Measurements from ENCODE around the gene ETV6. TPM values are rescaled to one million over a fixed set of nuclear protein-coding genes. Genes with fewer than 3 reads are reported as not detected.

Gene ETV6
- total RNA-seq, 2 donors from 2014 or later: 17.5 to 17.9 TPM

DNA sequence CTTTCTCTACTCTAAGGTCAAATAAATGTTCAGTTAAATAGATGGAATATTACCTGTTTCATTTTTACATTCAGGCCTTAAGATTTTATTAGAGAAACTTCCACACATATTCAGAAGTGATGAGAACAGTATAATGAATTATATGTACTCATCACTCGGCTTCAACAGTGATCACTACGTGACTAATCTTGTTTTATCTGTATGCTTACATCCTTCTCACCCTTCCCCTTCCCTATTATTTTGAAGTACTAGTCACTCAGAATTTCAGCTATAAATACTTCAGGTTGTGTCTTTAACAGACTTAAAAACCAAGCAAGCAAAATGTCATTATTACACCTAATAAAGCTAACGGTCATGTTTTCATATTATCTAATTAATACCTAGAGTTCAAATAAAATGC is 34.9 kb downstream of the ETV6 start:
- no peak overlapping the region for H3K27ac ChIP-seq

DNA sequence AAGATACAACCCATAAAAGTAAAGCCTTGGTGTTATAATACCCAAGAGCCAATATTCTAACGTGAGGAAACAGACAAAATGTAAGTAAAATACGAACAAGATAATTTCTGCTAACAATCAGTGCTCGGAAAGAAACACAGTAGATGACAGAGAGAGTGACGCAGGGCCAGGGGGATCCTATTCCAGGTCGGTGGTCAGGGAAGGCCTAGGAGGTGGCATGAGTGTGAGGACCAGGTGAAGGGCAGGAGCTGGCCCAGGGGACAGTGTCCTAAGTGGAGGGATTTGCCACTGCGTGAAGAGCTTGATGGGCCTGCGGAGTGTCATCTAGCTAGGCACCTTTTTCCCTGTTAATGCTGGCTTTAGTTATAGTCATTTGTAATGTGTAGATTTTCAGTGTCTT is 35.3 kb downstream of the ETV6 start:
- TF ChIP-seq, protein P1, sequence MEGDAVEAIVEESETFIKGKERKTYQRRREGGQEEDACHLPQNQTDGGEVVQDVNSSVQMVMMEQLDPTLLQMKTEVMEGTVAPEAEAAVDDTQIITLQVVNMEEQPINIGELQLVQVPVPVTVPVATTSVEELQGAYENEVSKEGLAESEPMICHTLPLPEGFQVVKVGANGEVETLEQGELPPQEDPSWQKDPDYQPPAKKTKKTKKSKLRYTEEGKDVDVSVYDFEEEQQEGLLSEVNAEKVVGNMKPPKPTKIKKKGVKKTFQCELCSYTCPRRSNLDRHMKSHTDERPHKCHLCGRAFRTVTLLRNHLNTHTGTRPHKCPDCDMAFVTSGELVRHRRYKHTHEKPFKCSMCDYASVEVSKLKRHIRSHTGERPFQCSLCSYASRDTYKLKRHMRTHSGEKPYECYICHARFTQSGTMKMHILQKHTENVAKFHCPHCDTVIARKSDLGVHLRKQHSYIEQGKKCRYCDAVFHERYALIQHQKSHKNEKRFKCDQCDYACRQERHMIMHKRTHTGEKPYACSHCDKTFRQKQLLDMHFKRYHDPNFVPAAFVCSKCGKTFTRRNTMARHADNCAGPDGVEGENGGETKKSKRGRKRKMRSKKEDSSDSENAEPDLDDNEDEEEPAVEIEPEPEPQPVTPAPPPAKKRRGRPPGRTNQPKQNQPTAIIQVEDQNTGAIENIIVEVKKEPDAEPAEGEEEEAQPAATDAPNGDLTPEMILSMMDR (IDR thresholded peaks at IDR 0.05): no peak
- TF ChIP-seq POLR2A (IDR thresholded peaks at IDR 0.05): no peak
- 86% methylated on average over 7 of the region's 7 CpGs for WGBS, 2 donors
- Histone ChIP-seq H3K4me1 (peaks cover 38% of the 10 kb centered on the region), H3K27ac (no peak overlapping the region), H3K4me3 (no peak overlapping the region), H3K27me3 (no peaks in the 10 kb centered on the region), H3K36me3 (replicated peaks in 1 of 2; ENCODE audit: insufficient read depth in 1 of 2, low read depth in 2 of 2) (no peaks in the 10 kb centered on the region), H3K9me3 (no peaks in the 10 kb centered on the region)
- intact Hi-C loops (cut with DNase I): no loop called here
- ATAC-seq: no peak
- no peak for DNase-seq

More for the DNA sequence above, 34.9 kb downstream of the ETV6 start:
- Histone ChIP-seq H3K36me3 (replicated peaks in 1 of 2; ENCODE audit: insufficient read depth in 1 of 2, low read depth in 2 of 2) (no peaks in the 10 kb centered on the region), H3K4me3 (no peak overlapping the region), H3K4me1 (peaks cover 38% of the 10 kb centered on the region), H3K9me3 (no peaks in the 10 kb centered on the region), H3K27me3 (no peaks in the 10 kb centered on the region)
- ATAC-seq (no peak), DNase-seq (no peak)
- WGBS, 2 donors: 62 to 75% methylated on average over 3 of the region's 3 CpGs
- intact Hi-C loops (cut with DNase I): no loop called here
- no peak for TF ChIP-seq POLR2A (IDR thresholded peaks at IDR 0.05)
- TF ChIP-seq, protein P1 (IDR thresholded peaks at IDR 0.05): no peak

DNA sequence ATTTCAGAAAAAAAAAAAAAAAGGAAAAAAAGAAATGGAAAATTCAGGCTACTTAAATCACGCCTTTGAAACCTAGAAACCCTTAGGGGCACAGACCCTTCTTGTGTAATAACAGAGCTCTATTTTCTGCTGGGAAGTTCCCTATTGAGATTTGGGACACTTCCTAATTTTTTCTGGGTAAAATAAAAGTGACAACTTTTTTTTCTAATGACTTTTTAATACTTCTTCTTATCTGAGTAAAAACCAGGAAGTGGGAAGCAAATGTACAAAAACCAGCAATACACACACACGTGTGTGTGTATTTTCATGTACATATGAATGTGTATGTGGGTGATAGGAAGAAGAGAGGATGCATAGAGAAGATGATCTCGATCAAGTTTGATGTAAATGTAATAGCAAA is 35.8 kb downstream of the ETV6 start:
- DNase-seq (no peak), ATAC-seq (no peak)
- Histone ChIP-seq H3K27me3 (no peaks in the 10 kb centered on the region), H3K4me3 (no peak overlapping the region), H3K36me3 (replicated peaks in 1 of 2; ENCODE audit: insufficient read depth in 1 of 2, low read depth in 2 of 2) (no peaks in the 10 kb centered on the region), H3K9me3 (no peaks in the 10 kb centered on the region), H3K4me1 (peaks cover 38% of the 10 kb centered on the region), H3K27ac (no peak overlapping the region)
- intact Hi-C loops (cut with DNase I): no loop called here
- no peak for TF ChIP-seq POLR2A (IDR thresholded peaks at IDR 0.05)
- TF ChIP-seq, protein P1 (IDR thresholded peaks at IDR 0.05): no peak
- WGBS, 2 donors: 46 to 64% methylated on average over 3 of the region's 3 CpGs

DNA sequence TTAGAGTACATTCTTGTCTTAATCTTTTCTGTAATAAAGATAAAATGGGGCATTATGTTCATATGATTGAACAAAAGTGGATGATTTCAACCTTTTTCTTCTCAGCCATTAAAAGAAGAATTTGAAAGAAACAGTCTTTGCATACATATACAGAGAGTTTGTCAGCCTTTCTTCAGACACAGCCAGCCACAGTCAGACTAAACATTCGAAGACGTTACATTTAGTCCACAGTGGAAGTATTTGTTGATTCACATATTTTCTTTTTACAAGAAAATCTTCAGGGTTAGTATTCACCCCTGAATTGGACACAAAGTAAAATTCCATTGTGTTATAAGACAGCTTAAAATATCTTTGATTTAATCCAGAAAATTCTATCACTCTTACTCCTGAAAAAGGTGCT is 36.2 kb downstream of the ETV6 start:
- H3K27ac ChIP-seq: no peak overlapping the region
- intact Hi-C loops (cut with DNase I): no loop called here
- no peaks in the 10 kb centered on the region for H3K36me3 ChIP-seq (replicated peaks in 1 of 2; ENCODE audit: insufficient read depth in 1 of 2, low read depth in 2 of 2)
- ATAC-seq (no peak), DNase-seq (no peak)
- H3K27me3 ChIP-seq: no peaks in the 10 kb centered on the region
- H3K4me1 ChIP-seq: peaks cover 38% of the 10 kb centered on the region
- H3K9me3 ChIP-seq: no peaks in the 10 kb centered on the region
- no peak overlapping the region for H3K4me3 ChIP-seq
- TF ChIP-seq, protein P1 (IDR thresholded peaks at IDR 0.05): no peak
- TF ChIP-seq POLR2A (IDR thresholded peaks at IDR 0.05): no peak
- 84 to 86% methylated on average over 2 of the region's 2 CpGs for WGBS, 2 donors

DNA sequence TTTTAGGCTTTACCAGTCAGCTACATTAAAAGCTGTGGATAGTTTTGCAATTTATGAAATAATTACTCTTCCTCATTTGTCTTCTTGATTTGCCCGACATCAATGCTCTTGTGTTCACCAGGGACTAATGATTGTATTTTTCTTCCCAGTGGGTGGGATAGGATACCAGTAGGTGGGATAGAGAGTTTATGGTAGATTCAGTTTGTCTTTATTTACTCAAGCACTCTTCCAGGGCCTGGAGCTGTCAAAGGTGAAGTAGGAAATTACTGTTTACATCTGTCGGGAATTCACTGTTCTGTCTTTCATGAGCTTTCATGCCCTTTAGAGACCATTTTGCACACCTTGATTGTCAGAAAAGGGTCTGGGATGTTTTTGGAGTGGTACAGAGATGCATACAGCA is 36.6 kb downstream of the ETV6 start:
- TF ChIP-seq POLR2A (IDR thresholded peaks at IDR 0.05): no peak
- TF ChIP-seq, protein P1 (IDR thresholded peaks at IDR 0.05): no peak
- Histone ChIP-seq H3K4me3 (no peak overlapping the region), H3K4me1 (peaks cover 38% of the 10 kb centered on the region), H3K27ac (no peak overlapping the region), H3K9me3 (no peaks in the 10 kb centered on the region), H3K36me3 (replicated peaks in 1 of 2; ENCODE audit: insufficient read depth in 1 of 2, low read depth in 2 of 2) (no peaks in the 10 kb centered on the region), H3K27me3 (no peaks in the 10 kb centered on the region)
- ATAC-seq (no peak), DNase-seq (no peak)
- intact Hi-C loops (cut with DNase I): no loop called here
- WGBS, 2 donors: 70 to 74% methylated on average over 2 of the region's 2 CpGs
